Measurements from ENCODE around the gene CDC42EP3.

CDC42EP3 gene

DNA sequence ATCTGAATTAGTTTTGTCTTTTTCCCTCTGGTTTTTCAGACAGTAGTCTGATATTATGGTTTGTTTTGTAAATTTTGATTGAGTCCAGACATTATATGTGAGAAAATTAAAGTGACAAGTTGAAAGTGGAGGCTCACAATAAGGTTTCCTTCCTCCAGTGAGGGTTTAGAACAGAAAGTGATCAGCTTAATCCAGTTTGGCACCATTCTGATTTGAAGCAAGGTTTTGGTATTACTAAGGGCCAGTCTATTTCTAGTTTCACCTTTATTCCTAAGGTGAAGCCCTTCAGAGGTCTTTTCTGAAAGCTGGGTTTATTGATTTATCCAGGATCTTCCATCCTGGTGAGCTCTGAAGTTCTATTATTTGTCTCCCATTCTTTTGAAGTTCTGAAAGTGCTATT lies 68.7 kb downstream of the CDC42EP3 start:
- no peak overlapping the region for H3K27ac ChIP-seq

DNA sequence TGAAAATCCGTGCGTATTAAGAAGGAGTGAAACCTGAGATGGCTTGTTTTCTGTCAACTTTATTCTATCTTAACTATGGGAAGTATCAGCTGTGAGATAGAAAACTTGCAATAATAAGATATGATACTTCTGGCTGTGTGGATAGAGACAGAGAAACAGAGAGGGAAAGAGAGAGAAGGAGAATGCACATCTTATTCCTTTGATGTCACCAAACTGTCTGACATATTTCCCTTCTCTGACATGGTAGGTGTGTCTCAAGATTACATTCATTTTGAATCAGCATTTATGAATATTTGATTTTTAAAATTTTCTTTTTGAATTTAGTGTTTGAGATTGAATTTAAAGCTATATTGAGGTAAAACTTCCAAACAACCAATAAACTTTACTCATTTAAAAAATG lies 69.4 kb downstream of the CDC42EP3 start:
- H3K9me3 ChIP-seq (ENCODE audit: severe bottlenecking): no peaks in the 10 kb centered on the region
- TF ChIP-seq, protein P1, sequence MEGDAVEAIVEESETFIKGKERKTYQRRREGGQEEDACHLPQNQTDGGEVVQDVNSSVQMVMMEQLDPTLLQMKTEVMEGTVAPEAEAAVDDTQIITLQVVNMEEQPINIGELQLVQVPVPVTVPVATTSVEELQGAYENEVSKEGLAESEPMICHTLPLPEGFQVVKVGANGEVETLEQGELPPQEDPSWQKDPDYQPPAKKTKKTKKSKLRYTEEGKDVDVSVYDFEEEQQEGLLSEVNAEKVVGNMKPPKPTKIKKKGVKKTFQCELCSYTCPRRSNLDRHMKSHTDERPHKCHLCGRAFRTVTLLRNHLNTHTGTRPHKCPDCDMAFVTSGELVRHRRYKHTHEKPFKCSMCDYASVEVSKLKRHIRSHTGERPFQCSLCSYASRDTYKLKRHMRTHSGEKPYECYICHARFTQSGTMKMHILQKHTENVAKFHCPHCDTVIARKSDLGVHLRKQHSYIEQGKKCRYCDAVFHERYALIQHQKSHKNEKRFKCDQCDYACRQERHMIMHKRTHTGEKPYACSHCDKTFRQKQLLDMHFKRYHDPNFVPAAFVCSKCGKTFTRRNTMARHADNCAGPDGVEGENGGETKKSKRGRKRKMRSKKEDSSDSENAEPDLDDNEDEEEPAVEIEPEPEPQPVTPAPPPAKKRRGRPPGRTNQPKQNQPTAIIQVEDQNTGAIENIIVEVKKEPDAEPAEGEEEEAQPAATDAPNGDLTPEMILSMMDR (IDR thresholded peaks at IDR 0.05; ENCODE audit: low read depth, low read length): no peak
- no peak overlapping the region for H3K27ac ChIP-seq
- no peak overlapping the region for H3K4me3 ChIP-seq (ENCODE audit: low read depth, low read length)
- H3K36me3 ChIP-seq: no peaks in the 10 kb centered on the region
- H3K27me3 ChIP-seq (ENCODE audit: insufficient read depth, low read depth, severe bottlenecking): no peaks in the 10 kb centered on the region
- DNase-seq: no peak

More for the DNA sequence above, 68.7 kb downstream of the CDC42EP3 start:
- TF ChIP-seq, protein P1 (IDR thresholded peaks at IDR 0.05; ENCODE audit: low read depth, low read length): no peak
- no peak for DNase-seq
- H3K4me3 ChIP-seq (ENCODE audit: low read depth, low read length): no peak overlapping the region
- no peaks in the 10 kb centered on the region for H3K36me3 ChIP-seq
- no peaks in the 10 kb centered on the region for H3K9me3 ChIP-seq (ENCODE audit: severe bottlenecking)
- no peaks in the 10 kb centered on the region for H3K27me3 ChIP-seq (ENCODE audit: insufficient read depth, low read depth, severe bottlenecking)

DNA sequence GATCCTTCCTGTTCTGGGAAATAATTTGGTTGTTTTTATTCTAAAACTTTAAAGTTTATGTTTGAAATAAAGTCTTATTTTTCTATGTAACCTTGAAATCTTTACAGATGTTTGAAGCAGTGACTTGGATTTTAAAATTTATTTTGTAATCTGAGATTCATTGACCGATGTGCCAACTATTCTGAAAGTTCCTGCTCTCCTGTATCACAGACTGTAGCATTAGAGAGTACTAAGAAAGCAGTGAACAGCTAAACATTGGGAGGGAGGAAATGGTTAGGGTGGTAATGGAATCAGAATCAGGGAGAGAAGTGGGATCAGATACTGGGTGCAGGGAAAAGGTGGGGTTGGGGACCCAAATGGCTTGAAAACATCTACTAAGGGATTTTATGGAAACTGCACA lies 69.9 kb downstream of the CDC42EP3 start:
- no peak for DNase-seq
- Histone ChIP-seq H3K27me3 (ENCODE audit: insufficient read depth, low read depth, severe bottlenecking) (no peaks in the 10 kb centered on the region), H3K9me3 (ENCODE audit: severe bottlenecking) (no peaks in the 10 kb centered on the region), H3K27ac (no peak overlapping the region), H3K36me3 (no peaks in the 10 kb centered on the region), H3K4me3 (ENCODE audit: low read depth, low read length) (no peak overlapping the region)
- TF ChIP-seq, protein P1 (IDR thresholded peaks at IDR 0.05; ENCODE audit: low read depth, low read length): no peak

DNA sequence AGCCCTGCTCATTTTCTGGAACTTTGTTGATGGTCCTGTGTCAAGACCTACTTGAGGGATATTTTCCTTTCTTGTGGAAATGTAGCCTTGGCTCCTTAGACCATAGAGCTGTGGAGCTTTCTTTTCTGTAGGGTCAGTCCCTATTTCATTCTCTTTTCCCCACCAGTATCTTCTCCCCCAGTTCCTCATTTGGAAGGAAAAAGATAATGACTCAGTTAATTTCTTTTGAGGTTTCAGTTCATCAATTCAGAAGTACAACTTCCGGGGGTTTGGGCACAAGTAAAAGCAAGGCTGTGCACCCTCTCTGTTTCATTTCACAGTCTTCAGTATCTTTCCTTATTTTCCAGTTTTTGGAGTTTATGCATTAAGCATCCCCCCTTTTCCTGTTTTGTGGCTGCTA lies 70.7 kb downstream of the CDC42EP3 start:
- DNase-seq: no peak

DNA sequence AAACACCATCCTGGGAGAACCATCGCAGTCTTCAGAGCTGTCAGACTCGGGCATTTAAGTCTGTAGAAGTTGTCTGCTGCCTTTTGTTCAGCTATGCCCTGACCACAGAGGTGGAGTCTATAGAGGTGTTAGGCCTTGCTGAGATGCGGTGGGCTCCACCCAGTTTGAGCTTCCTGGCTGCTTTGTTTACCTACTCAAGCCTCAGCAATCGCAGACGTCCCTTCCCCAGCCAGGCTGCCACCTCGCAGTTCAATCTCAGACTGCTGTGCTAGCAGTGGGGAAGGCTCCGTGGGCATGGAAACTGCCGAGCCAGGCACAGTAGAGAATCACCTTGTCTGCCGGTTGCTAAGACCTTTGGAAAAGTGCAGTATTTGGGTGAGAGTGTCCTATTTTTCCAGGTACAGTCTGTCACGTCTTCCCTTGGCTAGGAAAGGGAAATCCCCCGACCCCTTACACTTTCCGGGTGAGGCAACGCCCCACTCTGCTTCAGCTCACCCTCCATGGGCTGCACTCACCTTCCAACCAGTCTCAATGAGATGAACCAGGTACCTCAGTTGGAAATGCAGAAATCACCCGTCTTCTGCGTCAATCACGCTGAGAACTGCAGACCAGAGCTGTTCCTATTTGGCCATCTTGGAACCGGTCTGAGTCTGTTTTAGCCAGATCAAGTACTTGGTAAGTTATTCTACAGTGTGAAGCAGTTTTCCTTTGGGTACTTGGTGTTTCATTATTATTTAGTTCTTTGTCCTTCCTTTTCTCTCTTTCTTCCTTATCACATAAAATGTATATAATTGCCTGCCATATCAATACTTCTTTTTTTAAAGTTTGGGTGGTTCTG lies 71.5 kb downstream of the CDC42EP3 start:
- no peak overlapping the region for H3K27ac ChIP-seq

More for the DNA sequence above, 70.7 kb downstream of the CDC42EP3 start:
- H3K27me3 ChIP-seq (ENCODE audit: insufficient read depth, low read depth, severe bottlenecking): no peaks in the 10 kb centered on the region
- no peaks in the 10 kb centered on the region for H3K36me3 ChIP-seq
- no peak overlapping the region for H3K4me3 ChIP-seq (ENCODE audit: low read depth, low read length)
- TF ChIP-seq, protein P1 (IDR thresholded peaks at IDR 0.05; ENCODE audit: low read depth, low read length): no peak
- H3K27ac ChIP-seq: no peak overlapping the region
- peaks cover under 1% of the 10 kb centered on the region for H3K9me3 ChIP-seq (ENCODE audit: severe bottlenecking)

More for the DNA sequence above, 71.5 kb downstream of the CDC42EP3 start:
- Histone ChIP-seq H3K9me3 (ENCODE audit: severe bottlenecking) (peaks cover 7% of the 10 kb centered on the region), H3K27me3 (ENCODE audit: insufficient read depth, low read depth, severe bottlenecking) (no peaks in the 10 kb centered on the region), H3K4me3 (ENCODE audit: low read depth, low read length) (no peak overlapping the region), H3K36me3 (no peaks in the 10 kb centered on the region)
- DNase-seq: no peak
- TF ChIP-seq, protein P1 (IDR thresholded peaks at IDR 0.05; ENCODE audit: low read depth, low read length): no peak
